ENCODE measurements around the gene WDFY1. TPM values are rescaled to one million over a fixed set of nuclear protein-coding genes. Genes with fewer than 3 reads are reported as not detected.

Gene WDFY1
- total RNA-seq, 2 experiments from 2014 or later, result 33.3 to 45.3 TPM

- no peak for TF ChIP-seq EZH2phosphoT487 (IDR thresholded peaks at IDR 0.05; ENCODE audit: borderline replicate concordance, low read depth, low read length)
- no peak for TF ChIP-seq CTCF (conservative IDR thresholded peaks at IDR 0.05; ENCODE audit: low read length)
- no TSS peak for BruUV-seq (replicated peaks)
- Histone ChIP-seq H3K27ac (ENCODE audit: low read depth, low read length, poor library complexity, severe bottlenecking) (peak overlapping the region; percentile 80), H3K4me1 (ENCODE audit: insufficient read depth, low read length, poor library complexity, severe bottlenecking) (peaks cover 68% of the 10 kb centered on the region), H2AFZ (ENCODE audit: low read length) (peak overlapping the region; percentile 90), H3K36me3 (ENCODE audit: insufficient read depth, low read length) (no peaks in the 10 kb centered on the region), H3K9me2 (ENCODE audit: insufficient read depth, low read length) (no peaks in the 10 kb centered on the region), H3K4me3 (ENCODE audit: low read depth, low read length, poor library complexity, severe bottlenecking) (peak overlapping the region; percentile 2), H4K20me1 (ENCODE audit: insufficient read depth, low read length) (no peaks in the 10 kb centered on the region), H3K4me2 (ENCODE audit: low read length) (peak overlapping the region; percentile 78), H3K9me3 (ENCODE audit: low read length) (no peaks in the 10 kb centered on the region), H3K79me2 (ENCODE audit: insufficient read depth, low read depth, low read length) (no peaks in the 10 kb centered on the region)
- DNase-seq (ENCODE audit: low spot score), result peak; percentile 37
- POLR2A ChIA-PET, result interaction anchor here (0.6 to 1.4 kb wide), 10 partner anchors 10 to 629 kb away, joined by 3 to 5 read pairs (median 3); no protein-coding TSS in a partner anchor
- intact Hi-C loops (cut with micrococcal nuclease; ENCODE audit: unreplicated experiment), result loop anchor here (10.0 kb wide), 1 partner anchor 1004 kb away; no protein-coding TSS in a partner anchor
- CTCF ChIA-PET (ENCODE audit: unreplicated experiment), result no interaction called here
Measured at GRCh38 chr2:223950448-223951347, 5.6 kb upstream of the WDFY1 start.

- peak; percentile 67 for DNase-seq (ENCODE audit: low spot score)
- Histone ChIP-seq H3K79me2 (ENCODE audit: insufficient read depth, low read depth, low read length) (no peaks in the 10 kb centered on the region; the same call in 1 of the 2 replicates), H3K4me3 (ENCODE audit: low read depth, low read length, poor library complexity, severe bottlenecking) (peak overlapping the region; percentile 7), H3K9me3 (ENCODE audit: low read length) (no peaks in the 10 kb centered on the region), H3K4me2 (ENCODE audit: low read length) (peak overlapping the region; percentile 78), H3K9me2 (ENCODE audit: insufficient read depth, low read length) (no peaks in the 10 kb centered on the region), H3K36me3 (ENCODE audit: insufficient read depth, low read length) (no peaks in the 10 kb centered on the region), H3K27ac (ENCODE audit: low read depth, low read length, poor library complexity, severe bottlenecking) (peak overlapping the region; percentile 80), H3K4me1 (ENCODE audit: insufficient read depth, low read length, poor library complexity, severe bottlenecking) (peaks cover 60% of the 10 kb centered on the region), H2AFZ (ENCODE audit: low read length) (peak overlapping the region; percentile 90), H4K20me1 (ENCODE audit: insufficient read depth, low read length) (no peaks in the 10 kb centered on the region)
- no TSS peak for BruUV-seq (replicated peaks)
- ChIA-PET CTCF (ENCODE audit: unreplicated experiment) (interaction anchor here (0.6 kb wide), 1 partner anchor 131 kb away, joined by 3 read pairs; no protein-coding TSS in a partner anchor), POLR2A (interaction anchor here (0.5 to 1.4 kb wide), 9 partner anchors 9 to 635 kb away, joined by 3 to 5 read pairs (median 3); no protein-coding TSS in a partner anchor)
- intact Hi-C loops (cut with micrococcal nuclease; ENCODE audit: unreplicated experiment), result no loop called here
- TF ChIP-seq EZH2phosphoT487 (IDR thresholded peaks at IDR 0.05; ENCODE audit: borderline replicate concordance, low read depth, low read length) (no peak), CTCF (conservative IDR thresholded peaks at IDR 0.05; ENCODE audit: low read length) (peak; percentile 59)
Measured at GRCh38 chr2:223949241-223949840, 4.2 kb upstream of the WDFY1 start.
